Measurements from ENCODE around the gene VPS37C.
"Not testable (repeated sequence)": the region's sequence is repeated elsewhere in the genome, so short reads cannot be mapped to it uniquely, and the experiment has no call there.

VPS37C gene

DNA sequence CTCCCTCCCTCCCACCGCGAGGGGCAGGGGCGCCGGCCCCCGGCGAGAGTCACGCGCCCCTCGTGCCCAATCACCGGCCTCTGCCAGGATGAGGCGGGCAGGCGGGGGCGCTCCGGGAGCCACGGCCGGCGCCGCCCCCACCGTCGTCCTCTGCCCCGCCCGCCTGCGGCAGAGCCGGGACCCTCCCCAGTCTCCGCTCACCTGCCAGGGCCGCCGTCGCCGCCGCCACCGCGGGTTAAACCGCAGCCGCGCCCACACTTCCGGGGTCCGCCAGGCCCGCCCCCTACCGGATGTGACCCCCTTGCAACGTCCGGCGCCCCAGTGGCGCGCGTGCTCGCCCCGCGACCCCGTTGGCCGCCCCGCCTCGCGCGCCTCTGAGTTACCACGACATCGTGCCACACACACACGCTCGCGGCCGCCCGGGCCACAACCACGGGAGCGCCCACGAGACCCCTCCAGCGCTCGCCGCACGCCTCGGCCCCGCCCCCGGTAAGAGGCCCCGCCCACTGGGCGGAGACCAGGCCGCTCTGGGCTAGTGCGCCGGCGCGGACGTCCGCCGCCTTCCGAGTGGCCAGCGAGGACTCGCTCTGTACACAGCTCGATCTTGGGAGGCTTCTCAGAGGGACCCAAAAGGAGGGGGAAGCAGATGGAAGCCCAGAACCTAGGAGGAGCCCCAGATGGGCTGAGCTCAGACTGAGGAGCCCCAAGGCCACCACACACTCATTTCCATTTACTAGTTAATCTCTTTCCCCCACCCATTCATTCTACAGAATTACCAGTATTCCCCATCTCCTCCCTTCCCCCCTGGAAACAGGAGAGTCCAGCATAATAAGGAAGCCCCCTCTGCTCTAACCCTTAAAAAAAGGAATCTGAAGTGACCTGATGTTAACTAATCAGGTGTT is at the start of gene VPS37C:
VPS37C (minus strand) TSS at position 237 of the 902 bp plus-strand sequence. CDS start 22,597 bp downstream, outside the sequence.
- peak; percentile 88 for DNase-seq (ENCODE audit: low spot score)

DNA sequence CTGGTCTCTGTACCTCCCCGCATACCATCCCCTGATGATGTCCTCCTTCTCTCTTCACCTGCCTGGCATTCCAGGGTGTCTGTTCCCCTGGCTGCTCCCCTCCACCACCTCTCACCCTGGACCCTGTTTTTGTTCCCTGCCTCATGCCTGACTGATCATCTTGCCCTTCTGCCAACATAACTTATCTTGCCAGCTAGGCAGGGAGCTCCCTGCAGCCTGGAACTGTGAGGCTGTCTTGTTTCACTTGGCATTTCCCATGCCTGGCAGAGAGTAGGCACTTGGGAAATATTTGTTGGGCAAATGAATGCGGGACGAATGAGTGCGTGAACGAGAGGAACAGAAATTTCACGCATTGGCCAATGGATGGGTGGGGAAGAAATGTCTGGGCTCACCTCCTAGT is 49.4 kb upstream of the VPS37C start:
- not testable (repeated sequence) for DNase-seq (ENCODE audit: low spot score)

DNA sequence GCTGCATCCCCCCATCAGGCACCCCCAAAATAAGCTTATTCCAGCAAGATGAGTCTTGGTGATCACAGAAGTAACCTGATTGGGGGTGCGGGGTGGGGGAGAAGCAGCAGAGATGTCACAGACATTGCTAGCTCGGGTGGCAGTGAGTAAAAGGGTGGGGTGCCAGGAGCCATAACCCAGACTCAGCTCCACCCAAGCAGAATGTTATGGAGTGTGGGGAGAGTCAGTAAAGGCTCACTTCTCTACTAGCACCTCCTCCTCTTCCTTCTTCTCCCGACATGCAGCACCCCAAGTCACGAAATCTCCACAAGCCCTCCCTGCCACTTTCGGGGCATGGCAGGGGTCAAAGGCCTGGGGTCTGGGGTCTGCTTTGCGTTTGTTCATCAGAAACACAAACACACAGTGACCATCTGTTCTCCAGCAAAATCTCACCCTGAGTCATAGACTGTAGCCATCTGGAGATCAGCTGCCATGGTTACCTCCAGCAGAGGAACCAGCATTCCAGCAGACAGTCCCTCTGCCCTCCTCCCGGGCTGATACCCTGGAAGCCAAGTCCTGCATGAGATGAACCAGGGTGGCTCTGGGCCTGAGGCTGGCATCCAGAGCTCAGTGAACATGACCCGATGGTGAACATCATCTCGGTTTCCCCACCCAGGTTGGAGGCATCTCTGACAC is 46.5 kb upstream of the VPS37C start:
- DNase-seq (ENCODE audit: low spot score): not testable (repeated sequence)

DNA sequence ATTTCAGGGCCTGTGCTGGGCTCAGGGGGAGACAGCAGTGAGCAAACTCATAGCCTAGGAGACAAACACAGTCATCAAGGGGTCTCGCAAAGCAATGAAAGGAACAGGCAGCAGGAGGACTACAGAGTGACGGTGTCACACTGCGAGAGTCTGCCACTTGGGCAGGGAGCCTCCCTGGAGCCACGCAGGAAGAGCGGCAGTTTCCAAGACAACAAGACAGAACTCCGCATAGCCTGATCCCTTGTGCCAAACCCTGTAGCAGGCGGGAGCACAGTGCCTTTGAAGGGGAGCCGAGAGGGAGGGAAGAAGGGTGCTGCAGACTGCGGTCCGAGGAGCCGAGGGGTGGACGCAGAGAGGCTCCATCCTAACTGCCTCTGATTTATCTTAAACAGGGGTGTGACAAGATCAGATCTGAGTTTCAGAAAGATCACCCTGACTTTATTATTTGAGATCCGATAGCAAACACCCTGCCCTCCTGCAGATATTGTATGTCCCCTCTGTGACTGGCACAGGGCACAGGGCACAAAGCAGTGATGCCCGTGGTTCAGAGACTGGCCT is 43.4 kb upstream of the VPS37C start:
- DNase-seq (ENCODE audit: low spot score): peak; percentile 60

DNA sequence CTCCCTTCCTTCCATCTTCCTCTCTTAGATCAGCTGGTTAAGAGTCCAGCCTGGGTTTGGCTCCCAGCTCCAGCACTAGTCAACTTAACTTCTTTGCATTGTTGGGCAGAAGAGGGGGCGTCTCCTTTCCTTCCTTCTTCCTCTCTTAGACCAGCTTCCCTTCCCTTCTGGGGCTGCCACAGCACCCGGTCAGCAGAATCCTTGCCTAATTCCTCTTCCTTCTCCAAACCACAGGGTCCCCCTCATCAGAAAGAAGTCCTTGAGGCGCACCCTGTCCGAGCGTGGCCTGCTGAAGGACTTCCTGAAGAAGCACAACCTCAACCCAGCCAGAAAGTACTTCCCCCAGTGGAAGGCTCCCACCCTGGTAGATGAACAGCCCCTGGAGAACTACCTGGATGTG is 42.6 kb upstream of the VPS37C start:
- DNase-seq (ENCODE audit: low spot score): not testable (repeated sequence)

DNA sequence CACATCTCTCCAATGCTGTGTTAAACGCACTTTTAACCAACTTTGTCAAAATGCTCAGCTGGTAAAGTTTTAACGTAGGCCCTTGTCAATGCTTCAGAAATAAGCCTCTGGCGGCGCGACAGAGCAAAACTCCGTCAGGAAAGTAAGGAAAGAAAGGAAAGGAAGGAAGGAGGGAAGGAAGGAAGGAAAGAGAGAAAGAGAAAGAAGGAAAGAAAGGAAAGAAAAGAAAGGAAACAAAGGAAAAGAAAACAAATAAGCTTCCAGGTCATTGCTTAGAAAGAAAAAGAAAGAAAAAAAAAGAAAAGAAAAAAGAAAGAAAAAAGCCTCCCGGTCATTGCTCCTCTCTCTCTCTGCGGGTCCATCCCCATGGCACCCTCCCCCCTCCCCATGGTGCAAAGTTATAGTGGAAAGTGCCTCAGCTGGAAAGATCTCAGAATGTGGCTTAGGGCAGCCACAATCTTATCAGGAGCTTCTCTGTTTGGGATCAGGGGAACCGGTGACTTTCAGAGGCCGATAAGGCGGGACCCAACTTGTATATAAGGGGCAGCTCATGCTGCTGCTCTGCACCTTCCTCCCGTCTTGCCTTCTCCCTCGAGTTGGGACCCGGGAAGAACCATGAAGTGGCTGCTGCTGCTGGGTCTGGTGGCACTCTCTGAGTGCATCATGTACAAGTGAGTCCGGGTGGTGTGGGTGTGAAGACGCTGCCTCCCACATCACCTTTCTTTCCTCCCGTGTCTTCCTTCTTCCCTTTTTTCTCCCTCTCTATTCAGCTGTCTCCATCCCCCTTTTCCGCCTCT is 41.9 kb upstream of the VPS37C start, which contains the start of gene PGA3:
PGA3 (plus strand) TSS at position 566 of the 797 bp plus-strand sequence; CDS start at position 616, 50 bp downstream.
- DNase-seq (ENCODE audit: low spot score): not testable (repeated sequence)

DNA sequence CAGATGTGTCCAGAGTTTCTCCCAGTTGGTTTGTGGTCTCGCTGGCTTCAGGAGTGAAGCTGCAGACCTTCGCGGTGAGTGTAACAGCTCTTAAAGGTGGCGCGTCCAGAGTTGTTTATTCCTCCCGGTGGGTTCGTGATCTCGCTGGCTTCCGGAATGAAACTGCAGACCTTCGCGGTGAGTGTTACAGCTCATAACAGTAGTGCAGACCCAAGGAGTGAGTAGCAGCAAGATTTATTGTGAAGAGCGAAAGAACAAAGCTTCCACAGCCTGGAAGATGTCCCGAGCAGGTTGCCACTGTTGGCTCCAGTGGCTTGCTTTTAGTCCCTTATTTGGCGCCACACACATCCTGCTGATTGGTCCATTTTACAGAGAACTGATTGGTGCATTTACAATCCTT is 40.2 kb upstream of the VPS37C start:
- no peak for DNase-seq (ENCODE audit: low spot score)

DNA sequence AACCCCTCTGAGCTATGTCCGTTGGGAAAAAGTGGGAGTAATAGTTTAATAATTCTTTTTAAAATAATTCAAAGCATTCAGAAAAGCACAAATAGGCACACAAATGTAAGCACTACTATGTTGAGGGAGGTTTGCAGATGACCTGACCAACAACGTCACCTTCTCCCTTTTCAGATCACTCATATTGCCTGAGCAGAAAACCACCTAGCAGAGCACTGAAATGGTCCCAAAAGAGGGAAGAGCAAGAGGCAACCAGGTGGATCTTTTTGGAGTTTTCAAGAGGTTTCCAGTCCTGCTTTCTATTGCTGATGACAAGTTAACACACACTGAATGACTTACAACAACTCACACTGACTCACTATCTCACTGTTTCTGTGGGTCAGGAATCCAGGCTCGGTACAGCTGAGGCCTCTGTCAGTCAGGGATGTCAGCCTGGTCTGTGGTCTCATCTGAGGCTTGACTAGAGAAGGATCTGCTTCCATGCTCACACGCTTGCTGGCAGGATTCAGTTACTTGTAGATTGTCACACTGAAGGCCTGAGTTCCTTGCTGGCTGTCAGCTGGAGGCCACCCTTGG is 37.8 kb upstream of the VPS37C start:
- DNase-seq (ENCODE audit: low spot score): no peak

DNA sequence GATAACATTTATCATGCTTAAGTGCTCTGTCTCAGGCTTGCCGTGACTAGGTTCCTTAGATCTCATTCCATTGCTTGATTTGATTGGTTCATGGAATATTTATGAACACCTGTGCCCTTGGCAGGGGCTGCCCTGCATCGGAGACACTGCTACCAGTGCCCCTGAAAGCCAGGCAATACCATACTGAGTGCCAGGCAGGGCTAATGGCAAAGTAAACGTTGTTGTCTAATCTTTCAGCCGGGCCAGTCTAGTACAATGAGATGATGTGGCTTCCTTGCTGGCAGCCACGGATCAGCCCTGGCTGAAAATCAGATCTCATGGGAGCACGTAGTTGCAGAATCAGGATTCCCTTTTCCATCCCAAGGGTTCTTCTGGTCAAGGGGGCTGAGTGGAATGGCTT is 37.1 kb upstream of the VPS37C start:
- no peak for DNase-seq (ENCODE audit: low spot score)

DNA sequence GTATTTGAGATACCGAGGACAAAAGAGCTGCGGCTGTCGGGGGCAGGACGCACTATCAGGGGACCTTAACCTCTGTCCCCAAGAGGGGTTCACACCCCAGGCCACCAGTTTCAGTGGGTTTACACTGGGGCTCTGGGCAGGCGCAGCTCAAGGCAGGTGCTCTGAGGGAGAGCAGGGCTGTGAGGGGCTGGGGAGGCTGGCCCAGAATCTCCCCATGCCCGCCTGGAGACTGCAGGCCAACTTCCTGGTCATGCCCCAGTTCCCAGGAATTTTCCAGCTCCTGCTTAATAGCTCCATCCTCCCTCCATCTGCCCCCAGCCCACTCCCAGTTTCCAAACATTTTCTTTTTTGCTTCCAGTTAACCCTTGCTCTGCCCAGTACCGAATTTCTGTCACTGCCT is 34.5 kb upstream of the VPS37C start:
- peak; percentile 19 for DNase-seq (ENCODE audit: low spot score)

DNA sequence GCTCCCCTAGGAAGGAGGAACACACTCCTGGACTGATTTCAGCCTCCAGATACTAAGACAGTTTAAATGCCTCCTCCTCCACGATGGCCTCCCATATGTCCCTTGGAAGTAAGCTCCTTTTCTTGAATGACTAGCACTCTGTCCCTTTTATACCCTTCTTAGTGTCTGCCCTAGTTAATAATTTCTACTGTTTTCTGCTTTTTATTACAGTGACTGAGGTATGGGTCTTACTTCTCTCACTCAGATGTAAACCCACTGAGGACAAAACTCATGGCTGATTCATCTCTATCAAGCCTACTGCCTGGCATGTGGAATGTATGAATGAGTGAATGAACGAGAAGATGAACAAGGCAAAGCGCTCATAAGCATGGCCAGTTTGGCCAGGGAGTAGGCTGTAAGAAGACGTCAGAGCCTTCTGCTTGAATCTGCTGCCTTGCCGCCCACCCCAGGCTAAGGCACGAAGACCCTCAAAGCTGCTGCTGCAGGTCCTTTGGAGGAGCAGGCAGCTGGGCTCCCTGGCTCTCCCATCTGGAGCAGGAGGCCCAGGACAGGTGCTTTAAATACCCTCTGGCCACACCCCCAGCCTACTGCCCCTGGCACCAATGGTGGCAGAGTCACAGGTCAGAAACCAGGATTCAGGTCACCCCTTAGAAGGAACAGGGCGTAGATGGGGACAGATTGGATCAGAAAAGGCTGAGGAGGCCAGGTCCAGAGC is 33.9 kb upstream of the VPS37C start:
- DNase-seq (ENCODE audit: low spot score): peak; percentile 16

DNA sequence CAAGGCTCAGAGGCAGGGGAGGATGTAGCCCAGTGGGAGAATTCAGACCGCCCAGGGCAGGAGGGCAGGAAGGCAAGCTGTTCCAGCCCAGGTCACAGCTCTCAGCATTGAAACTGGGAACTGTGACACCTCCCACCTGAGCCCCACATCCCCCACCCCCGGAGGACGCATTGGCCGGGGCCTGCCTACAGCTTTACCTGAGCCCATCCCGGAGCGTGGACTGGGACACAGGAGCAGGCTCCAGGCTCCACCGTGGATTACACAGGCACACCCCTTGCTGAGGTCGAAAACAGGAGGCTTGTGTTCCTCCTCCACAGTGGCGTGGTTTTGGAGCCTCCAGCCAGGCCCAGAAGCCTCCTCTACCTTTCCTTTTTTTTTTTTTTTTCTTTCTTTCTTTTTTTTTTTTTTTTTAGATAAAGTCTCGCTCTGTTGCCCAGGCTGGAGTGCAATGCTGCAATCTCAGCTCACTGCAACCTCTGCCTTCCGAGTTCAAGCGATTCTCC is 33.0 kb upstream of the VPS37C start:
- DNase-seq (ENCODE audit: low spot score): peak; percentile 52

DNA sequence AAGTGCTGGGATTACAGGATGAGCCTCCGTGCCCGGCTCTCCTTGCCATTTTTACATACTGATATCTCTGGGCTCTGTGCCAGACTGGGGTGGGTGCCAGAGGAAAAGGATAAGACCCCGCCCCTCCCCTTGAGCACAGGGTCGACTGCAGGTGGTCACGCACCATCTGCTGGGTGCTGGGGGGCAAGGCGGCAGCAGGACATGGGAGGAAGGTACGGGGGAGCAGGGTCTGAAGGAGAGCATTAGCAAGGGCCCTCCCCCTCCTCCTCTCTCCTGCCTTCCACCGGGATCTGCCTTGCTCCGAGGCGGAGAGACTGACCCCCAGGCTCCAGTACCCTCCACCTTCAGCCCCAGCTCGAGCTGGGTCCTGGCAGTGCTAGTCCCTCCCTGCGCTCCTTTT is 32.4 kb upstream of the VPS37C start:
- DNase-seq (ENCODE audit: low spot score): peak; percentile 23

DNA sequence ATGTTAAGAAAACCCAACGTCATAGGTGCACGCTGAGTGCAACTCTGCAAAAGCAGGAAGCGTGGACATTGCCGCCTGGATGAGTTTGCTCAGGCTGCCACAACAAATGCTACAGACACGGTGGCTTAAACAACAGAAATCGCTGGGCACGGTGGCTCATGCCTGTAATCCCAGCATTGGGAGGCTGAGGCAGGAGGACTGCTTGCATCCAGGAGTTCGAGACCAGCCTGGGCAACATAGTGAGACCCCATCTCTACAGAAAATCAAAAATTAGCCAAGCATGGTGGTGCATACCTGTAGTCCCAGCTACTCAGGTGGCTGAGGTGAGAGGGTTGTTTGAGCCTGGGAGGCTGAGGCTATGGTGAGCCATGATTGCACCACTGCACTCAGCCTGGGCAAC is 28.7 kb upstream of the VPS37C start:
- DNase-seq (ENCODE audit: low spot score): no peak

DNA sequence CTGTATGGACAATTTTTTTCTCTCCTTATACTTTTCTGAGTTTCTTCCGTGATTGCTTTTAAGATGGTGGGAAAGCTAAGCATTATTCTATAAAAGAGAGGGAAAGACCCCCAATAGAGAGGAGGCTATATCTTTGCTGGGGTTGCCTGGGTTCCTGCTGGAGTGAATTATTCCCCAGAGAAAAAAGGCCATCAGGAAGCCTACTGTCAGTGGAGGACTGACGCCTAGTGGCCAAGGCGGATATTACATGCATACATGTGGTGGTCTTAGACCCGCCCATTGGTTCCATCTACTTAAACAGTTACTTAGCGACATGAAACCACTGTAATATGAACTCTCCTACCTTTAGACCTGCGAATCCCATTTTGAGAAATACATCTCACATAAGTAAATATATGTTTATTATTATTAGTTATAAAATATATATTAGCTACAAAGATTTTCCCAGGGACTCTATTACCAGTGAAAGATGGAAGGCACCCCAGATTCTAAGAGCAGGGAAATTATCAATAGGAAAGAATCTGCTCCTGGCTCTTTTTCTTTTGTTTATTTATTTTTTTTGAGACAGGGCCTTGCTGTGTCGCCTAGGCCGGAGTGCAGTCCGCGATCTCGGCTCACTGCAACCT is 26.4 kb upstream of the VPS37C start:
- peak; percentile 74 for DNase-seq (ENCODE audit: low spot score)

DNA sequence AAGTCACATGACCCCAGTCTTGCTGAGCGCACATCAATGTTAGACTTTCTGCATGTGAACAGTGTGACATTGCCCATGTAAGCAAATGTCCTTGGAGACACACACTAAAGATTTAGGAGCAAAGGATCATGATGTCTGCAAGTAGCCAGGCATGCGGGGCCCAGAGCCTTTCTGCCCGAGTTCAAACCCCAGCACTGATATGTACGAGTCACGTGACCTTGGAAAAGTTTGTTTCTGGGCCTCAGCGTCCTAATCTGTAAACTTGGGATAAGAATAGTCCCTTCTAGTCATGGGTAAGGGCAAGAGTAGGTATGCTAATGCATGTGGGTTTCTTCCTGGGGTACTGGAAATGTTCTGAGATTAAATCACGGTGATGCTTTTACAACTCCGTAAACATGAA is 25.3 kb upstream of the VPS37C start:
- DNase-seq (ENCODE audit: low spot score): no peak

DNA sequence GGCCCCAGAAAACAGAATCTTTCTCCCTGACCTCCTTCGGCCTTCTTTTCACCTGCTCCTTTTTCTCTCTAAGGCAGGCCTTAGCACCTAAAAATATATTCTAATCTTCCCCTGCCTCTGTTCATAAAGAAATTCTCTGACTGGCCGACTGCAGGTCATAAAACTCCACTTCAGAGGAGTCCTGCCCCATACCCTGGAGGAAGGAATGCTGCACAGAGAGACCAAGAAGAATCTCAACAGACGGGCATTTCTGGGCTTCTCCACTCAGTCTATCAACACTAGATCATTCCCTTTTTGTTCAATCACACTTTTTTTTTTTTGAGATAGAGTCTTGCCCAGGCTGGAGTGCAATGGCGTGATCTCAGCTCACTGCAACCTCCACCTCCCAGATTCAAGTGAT is 22.4 kb upstream of the VPS37C start:
- no peak for DNase-seq (ENCODE audit: low spot score)

DNA sequence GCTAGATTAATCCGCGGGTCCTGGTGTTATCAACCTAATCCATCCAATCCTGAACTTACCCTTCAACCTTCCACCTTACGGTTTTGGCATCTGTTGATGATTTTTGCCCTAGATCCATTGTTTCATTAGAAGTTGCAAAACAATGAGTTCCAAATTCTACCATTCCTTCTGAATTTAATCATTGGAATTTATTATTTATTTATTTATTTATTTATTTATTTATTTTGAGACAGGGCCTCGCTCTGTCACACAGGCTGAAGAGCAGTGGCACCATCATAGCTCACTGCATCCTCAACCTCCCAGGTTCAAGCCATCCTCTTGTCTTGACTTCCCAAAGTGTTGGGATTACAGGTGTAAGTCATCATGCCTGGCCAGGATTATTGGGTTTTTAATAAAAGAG is 20.3 kb upstream of the VPS37C start:
- no peak for DNase-seq (ENCODE audit: low spot score)

DNA sequence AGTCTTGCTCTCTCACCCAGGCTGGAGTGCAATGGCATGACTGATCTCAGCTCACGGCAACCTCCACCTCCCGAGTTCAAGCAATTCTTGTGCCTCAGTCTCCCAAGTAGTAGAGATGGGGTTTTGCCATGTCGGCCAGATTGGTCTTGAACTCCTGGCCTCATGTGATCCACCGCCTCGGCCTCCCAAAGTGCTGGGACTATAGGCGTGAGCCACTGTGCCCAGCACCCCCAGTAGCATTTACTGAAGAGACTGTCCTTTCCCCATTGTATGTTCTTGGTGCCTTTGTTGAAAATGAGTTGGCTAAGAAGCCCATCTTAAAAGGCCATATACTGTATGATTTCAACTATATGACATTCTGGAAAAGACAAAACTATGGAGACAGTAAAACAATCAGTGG is 19.0 kb upstream of the VPS37C start:
- not testable (repeated sequence) for DNase-seq (ENCODE audit: low spot score)

DNA sequence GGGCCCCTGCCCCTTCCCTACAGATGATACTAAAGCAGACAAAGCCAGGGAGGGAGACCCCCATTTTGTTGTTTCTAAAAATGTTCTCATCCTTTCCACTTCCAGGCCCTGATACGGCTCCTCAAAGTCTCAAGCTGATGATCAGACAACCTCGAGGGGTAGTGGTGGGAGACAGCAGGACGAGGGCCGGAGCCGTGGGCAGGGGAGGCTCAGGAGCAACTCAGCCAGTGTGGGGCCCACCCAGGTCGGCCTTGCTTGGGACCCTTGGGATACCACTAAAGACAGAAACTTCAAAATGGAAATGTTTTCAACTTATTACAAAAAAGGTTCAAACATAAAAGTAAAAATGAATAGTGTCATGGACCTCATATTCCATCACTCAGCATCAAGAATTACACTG is 15.2 kb upstream of the VPS37C start:
- no peak for DNase-seq (ENCODE audit: low spot score)
